GM19035 (cell line): ENCODE results near the gene MYBL2.
"Not testable (repeated sequence)": the region's sequence is repeated elsewhere in the genome, so short reads cannot be mapped to it uniquely, and the experiment has no call there.

ENCODE experiments used
- ATAC-seq: cut with Tn5 transposase; IDR thresholded peaks from one replicate; pipeline ENCODE4 v1.9.1; 2021; ENCODE audit not compliant: unreplicated experiment

The MYBL2 gene

DNA sequence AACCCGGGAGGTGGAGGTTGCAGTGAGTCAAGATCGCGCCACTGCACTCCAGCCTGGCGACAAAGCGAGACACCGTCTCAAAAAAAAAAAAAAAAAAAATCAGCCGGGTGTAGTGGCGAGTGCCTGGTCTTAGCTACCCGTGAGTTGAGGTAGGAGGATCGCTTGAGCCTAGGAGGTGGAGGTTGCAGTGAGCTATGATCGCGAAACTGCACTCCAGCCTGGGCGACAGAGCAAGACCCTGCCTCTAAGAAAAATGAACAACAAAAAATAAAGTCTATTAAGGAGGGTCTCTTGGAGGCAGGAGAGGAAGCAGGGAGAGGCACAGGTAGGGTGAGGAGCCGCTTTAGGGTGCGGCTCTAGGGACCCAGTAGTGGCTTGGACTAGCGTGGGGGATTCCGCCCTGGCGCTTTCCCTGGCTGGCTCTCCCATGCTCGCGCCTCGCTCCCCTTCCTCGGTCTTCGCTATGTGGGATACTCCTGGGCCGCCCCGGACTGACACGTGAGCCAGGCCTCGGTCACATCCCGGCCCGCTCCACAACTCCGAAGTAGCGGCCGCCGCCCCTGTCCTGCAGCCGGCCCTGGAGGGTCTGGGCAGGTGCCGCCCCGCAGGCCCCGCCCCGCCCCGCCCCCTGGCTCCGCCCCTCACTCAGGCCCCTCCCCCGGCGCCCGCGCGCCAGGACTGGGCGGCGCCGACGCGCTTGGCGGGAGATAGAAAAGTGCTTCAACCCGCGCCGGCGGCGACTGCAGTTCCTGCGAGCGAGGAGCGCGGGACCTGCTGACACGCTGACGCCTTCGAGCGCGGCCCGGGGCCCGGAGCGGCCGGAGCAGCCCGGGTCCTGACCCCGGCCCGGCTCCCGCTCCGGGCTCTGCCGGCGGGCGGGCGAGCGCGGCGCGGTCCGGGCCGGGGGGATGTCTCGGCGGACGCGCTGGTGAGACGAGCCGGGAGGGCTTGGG is at the start of gene MYBL2:
TSS of gene MYBL2 (plus strand) at position 739 of the 953 bp plus-strand sequence. CDS start at position 909, 170 bp downstream.
- ATAC-seq, result peak; percentile 77

DNA sequence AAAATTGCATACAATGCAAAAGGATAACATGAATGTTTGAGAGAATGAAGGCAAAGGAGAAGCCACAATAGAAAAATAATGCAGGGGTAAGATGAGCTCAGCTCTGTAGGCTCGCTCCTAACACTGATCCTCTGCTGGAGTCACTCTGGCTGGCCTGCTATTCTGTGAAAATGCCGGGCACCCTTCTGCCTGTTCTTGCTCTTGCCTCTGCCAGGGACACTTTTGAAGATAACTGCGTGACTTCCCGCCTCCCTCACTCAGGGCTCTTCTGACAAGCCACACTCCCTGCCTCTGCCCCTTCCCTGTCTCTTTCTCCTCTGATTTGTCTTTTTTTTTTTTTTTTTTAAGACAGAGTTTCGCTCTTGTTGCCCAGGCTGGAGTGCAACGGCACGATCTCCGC is 35.3 kb upstream of the MYBL2 start:
- ATAC-seq, result no peak

DNA sequence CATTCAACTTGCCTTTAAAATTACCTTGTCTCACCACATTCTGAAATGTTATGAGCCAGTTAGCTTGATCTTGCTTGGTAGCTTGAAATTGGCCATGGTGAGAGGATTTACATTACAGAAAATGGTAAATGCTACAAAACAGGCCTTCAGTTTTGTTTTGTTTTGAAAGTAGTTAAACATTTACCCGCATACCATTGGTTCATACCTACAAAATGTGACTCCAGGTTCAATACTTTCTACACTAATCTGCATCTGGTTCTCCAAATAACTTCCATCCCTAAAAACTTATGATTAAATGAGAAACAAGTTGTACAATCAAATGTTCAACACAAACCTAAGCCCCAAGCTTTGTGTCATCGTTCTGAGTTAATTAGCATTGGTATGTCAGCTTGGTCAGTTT is 30.5 kb upstream of the MYBL2 start:
- ATAC-seq, result no peak

DNA sequence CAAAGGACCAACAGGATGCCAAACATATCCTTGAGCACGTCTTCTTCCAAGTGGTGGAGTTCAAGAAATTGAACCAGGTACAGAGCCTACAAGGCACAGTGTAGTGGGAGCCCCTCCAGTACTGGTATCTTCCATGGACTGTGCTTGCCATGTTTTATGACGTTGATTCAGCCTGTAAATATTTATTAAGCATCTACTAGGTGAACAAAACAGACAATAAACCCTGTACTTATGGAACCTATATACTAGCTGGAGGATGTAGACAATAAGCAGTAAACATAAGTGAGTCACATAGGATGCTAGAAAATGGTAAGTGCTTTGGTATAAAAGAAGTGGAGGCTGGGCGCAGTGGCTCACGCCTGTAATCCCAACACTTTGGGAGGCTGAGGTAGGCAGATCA is 24.4 kb upstream of the MYBL2 start:
- no peak for ATAC-seq

DNA sequence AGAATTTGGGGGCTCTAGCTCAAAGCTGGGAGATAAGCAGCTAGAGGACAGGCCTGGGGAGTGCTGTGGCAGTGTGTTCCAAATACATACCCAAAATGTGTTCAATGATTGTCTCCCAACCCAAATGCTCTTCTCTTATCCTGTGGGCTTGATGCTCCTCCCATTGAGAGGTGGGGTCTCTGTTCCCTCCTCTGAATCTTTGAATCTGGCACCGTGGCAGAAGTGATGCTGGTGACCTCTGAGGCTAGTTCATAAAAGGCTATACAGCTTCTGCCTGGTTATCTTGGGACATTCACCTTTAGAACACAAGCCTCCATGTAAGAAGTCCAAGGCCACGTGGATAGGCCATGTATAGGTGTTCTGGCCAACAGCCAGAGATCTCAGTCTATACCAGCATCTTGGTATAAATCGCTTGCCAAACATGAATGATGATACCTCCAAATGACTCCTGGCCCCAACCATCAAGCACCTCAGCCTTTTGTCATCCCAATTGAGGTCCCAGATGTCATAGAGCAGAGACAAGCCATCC is 15.9 kb upstream of the MYBL2 start:
- ATAC-seq, result no peak

DNA sequence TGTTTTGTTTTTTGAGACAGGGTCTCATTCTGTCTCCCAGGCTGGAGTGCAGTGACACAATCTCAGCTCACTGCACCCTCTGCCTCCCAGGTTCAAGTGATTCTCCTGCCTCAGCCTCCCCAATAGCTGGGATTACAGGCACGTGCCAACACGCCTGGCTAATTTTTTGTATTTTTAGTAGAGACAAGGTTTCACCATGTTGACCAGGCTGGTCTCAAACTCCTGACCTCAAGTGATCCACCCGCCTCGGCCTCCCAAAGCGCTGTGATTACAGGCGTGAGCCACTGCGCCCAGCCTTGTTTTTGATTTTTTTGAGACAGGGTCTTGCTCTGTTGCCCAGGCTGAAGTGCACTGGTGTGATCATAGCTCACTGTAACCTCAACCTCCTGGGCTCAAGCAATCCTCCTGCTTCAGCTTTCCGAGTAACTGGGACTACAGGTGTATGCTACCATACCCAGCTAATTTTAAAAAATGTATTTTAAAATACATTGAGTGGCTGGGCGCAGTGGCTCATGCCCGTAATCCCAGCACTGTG is 15.2 kb upstream of the MYBL2 start:
- not testable (repeated sequence) for ATAC-seq

DNA sequence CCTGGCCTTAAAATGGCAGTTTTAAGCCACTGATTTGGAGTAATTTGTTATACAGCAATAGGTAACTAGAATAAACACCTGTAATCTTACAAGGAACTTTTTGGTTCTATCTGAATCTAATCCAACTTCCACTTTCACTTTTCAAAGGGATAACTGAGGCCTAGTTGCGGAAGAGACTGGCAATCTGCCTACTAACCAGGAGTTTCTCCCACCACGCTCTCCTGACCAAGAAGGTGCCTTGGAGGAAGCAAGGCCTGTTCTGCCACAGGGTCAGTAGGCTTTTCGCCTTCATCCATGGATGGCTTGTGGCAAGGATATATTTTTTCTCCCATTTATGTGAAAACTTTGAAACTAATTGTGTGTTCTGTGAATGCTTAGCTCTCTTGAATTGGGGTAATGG is 12.9 kb upstream of the MYBL2 start:
- no peak for ATAC-seq

DNA sequence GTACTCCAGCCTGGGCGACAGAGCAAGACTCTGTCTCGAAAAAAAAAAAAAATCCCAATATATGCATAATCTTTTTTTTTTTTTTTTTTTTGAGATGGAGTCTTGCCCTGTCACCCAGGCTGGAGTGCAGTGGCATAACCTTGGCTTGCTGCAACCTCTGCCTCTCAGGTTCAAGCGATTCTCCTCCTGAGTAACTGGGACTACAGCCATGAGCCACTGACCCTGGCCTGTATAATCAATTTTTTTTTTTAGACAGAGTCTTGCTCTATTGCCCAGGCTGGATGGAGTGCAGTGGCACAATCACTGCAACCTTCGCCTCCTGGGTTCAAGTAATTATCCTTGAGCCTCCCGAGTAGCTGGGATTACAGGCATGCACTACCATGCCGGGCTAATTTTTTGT is 11.7 kb upstream of the MYBL2 start:
- not testable (repeated sequence) for ATAC-seq

DNA sequence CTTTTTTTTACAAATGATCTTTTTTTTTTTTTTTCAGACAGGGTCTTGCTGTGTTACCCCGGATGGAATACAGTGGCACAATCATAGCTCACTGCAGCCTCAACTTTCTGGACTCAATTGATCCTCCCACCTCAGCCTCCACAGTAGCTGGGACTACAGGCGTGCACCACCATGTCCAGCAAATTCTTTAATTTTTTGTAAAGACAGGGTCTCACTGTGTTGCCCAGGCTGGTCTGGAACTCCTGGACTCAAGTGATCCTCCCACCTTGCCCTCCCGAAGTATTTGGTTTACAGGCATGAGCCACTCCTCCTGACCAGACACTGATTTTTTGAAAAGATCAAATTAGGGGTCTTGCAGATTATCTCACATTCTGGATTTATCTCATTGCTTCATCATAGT is 11.0 kb upstream of the MYBL2 start:
- no peak for ATAC-seq

DNA sequence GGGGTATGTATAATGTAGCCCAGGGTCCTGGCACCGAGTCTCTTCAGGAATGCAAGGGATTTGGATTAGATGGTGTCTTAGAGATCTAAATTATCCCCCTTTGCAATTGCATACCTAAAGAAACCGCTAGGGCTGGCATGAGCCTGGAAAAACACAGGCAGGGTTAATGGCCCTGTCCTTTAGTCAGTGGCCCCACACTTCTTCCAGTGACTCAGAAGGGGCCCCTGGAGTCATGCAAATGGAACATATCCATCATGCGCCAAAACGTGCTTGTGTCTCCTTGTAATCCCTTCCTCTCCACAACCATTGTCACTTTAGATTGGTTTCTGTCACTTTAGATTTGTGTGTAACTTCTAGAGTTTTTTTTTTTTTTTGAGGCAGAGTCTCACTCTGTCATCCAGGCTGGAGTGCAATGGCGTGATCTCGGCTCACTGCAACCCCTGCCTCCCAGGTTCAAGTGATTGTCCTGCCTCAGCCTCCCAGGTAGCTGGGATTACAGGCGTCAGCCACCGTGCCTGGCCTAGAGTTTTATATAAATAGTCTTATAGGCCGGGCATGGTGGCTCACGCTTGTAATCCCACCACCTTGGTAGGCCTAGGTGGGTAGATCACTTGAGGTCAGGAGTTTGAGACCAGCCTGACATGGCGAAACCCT is 8.7 kb upstream of the MYBL2 start:
- no peak for ATAC-seq

DNA sequence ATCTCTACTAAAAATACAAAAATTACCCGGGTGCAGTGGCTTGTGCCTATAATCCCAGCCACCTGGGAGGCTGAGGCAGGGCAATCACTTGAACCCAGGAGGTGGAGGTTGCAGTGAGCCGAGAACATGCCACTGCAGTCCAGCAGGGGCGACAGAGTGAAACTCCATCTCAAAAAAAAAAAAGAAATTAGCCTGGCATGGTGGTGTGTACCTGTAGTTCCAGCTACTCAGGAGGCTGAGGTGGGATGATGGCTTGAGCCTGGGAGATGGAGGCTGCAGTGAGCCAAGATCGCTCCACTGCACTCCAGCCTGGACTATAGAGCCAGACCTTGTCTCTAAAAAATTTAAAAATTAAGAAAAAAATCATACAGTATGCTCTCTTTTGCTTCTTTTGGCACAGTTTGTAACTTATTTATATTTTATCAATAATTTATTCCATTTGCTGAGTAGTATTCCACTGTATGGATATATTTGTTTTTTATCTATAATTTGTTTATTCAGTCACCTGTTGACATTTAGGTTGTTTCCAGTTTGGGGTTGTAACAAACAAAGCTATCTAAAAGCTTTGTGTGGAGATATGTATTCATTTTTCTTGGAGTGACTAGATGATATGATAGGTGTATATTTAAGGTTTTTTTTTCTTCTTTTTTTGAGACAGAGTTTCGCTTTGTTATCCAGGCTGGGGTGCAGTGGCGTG is 8.0 kb upstream of the MYBL2 start:
- no peak for ATAC-seq

DNA sequence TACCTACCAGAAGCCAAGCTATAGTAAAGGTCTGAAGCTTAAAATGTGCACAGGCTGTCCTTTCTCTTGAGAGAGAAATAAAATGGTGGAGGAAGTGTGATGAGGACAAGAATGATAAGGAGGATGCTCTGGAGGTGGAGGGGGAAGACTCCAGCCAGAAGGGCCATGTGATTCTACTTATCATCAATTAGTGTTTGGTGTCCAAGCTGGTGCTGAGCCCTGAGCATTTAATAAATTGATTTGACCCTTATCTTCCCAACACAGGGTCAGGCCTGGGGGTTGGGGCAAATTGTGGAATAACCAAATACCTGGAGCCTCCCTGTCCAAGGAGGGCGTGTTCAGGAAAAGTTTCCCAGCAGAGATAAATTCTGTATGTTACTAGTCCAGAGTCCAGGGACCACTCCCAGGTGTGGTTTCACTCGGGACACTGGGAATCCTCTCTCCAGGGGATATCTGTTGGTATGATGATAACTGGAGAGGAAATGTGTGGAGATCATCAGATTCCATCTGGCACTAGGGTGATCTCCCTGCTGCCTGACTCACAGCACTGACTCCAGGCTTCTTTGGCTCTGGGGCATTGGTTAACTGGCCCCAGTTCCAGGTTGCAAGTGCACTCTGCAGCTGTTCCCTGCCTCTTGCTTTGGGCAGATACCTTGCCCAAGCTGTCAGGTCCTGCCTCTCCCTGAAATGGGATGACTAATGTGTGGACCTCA is 3.8 kb upstream of the MYBL2 start:
- ATAC-seq, result no peak

DNA sequence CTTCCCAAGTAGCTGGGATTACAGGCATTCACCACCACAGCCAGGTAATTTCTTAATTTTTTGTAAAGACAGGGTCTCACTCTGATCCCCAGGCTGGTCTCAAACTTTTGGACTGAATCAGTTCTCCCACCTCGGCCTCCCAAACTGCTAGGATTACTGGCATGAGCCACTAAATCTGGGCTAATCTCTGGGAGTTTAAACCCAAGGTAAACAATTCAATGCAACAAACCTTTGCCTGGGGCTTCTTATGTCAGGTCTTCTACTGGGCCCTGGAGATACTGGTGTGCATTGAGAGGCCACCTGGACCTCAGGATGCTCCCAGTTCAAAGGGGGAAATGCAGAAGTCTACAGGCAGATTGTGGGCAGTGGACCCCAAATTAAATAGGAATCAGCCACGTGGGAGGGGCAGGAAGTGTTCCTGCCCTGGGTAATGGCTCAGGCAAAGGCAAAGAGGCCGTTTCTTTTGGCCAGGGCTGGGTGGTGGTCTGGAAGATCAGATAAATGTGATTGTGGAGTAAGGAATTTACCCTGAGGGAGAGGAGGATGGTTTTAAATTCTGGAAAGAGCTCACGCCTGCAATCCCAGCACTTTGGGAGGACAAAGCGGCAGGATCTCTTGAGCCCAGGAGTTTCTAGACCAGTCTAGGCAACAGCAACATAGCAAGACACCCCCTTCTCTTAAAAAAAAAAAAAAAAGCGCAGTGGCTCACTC is 1.3 kb upstream of the MYBL2 start:
- no peak for ATAC-seq

DNA sequence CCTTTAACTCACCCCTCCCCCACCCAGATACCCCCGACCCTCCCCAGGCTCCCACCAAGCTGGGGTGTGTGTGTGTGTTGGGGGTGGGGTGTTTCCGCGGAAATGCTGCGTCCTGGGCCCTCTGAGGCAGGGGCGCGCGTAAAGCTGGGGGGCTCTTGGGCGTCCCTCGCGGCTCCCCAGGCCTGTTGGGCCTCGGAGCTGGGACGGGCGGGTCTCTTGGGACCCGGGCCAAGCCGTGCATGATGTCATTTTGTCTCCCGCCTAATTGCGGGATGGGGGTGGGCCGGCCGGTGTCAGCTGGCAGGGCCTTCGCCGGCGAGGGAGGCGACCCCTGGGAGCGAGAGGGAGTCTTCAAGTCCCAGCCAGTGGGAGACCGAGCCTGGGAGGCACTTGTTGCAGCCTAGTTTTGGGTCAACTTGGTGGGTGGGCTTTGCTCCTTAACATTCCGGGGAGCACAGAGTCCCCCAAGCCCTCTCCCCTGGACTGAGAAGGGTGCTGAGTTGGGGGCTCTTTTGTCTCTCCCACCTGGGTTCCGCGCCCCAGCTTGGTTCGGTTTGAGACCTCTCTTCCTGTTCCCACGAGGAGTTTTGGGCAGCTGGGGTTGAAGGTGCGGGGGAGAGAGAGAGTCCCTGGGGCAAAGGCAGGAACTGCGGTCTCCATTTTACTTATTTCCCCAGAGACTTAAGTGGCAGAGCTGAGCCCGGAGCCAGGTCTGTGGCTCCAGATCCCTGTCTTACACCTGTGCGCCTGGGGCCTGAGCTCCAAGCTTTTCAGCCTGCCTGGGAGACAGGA is 623 bp downstream of the MYBL2 start:
- ATAC-seq, result peak; percentile 20

DNA sequence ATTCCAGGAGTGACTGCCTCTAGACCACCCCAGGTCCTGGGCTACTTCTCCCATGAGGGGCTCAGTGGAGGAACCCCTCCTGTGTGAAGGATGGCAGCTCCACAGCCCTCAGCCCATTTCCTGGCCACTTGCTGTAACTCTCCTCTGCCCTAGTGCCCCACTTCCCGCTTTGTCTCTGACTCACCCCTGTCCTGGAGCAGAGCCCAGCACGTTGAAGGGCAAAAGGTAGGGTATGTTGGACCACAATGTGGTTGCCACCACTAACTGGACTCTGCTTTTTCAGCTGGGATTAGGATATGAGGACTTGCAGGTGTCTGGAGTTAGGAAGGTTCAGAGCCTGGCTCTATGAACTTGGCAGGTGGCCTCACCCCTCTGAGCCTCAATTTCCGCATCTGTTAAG is 2.4 kb downstream of the MYBL2 start:
- ATAC-seq, result no peak

DNA sequence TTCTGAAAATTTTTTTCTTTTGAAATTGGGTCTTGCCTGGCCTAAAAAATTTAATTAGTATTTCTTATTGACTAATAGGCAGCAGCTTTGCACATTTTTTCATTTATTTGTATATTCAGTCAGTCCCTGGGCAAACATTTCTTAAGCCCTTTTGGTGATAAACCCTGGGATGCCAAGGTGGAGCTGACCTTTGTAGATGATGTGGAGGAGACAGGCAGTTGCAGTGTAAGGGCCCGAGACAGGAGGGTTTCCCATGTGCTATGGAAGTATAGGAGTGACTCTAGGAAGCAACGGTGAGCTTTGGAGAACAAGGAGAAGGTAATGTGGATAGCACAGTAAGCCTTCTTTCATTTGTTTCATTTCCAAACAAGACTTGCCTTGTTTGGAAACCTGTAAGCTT is 3.5 kb downstream of the MYBL2 start:
- ATAC-seq, result no peak

DNA sequence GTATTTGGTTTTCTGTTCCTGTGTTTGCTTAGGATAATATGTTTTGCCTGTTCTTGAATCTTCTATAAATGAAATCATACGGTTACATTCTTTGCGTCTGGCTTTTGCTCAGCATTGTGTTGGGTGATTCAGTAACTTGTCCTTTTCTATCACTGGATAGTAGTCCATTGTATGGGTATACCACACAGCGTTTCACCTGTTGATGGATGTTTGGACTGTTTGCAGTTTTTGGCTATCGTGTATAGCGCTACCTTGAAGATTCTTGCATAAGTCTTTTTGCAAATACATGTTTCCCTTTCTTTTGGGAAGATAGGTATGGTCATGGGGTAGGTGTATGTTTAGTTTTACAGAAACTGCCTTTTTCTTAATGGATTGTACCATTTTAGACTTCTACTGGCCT is 9.5 kb downstream of the MYBL2 start:
- no peak for ATAC-seq

DNA sequence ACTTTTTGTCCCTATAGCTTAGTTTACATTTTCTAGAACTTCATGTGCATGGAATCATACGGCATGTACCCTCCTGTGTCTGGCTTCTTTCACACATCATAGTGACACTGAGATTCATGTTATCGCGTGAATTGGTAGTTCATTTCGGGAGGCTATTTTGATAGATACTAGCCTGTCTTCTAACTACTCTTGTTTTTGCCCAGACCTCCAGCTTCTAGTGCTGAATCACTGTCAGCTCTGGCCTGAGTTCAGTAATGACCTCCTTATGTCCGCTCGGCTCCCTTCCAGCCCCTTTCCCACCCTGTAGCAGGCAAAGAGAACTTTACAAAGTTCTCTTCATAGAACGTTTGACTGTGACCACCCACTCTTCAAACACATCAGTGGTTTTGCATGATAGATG is 14.1 kb downstream of the MYBL2 start:
- no peak for ATAC-seq

DNA sequence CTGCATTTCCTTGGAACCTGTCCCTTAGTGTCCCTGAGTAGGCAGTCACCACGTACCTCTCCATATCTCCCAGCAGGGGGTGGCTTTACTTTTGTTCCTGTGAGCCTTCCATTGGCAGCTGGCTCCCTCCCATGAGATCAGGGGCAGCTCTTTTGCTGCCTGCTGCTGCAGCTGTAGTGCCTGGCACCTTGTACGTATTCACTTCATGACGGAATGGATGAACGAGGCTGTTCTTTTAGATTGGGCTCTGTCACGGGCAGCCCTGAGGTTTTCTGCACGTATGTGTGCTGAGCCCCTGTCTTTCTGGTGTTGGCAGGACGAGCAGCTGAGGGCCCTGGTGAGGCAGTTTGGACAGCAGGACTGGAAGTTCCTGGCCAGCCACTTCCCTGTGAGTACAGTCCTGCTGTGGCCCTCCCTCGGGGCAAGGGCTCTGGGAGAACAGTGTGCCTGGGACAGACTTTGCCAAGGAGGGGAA is 14.6 kb downstream of the MYBL2 start:
- peak; percentile 21 for ATAC-seq
